ENCODE measurements around the gene CALML3.

DNA sequence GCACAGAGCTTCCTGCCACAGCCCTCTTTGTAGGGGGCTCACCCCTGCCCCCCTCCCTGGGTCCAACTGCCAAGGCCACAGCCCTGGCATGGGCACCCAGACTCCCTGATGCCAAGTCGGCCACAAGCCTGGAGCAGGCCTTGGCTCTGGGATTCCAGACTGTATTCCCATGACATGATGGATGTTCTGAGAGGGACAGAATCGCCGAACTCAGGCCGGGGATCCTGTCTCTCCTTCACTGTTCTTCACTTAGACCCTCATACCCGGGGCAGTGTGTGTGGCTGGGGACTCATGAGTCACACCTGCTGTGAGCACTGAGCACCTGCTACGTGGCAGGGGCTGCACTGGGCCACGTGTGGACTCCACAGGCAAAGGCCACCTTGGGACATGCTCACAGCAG is 33.3 kb upstream of the CALML3 start:
- TF ChIP-seq, protein P1, sequence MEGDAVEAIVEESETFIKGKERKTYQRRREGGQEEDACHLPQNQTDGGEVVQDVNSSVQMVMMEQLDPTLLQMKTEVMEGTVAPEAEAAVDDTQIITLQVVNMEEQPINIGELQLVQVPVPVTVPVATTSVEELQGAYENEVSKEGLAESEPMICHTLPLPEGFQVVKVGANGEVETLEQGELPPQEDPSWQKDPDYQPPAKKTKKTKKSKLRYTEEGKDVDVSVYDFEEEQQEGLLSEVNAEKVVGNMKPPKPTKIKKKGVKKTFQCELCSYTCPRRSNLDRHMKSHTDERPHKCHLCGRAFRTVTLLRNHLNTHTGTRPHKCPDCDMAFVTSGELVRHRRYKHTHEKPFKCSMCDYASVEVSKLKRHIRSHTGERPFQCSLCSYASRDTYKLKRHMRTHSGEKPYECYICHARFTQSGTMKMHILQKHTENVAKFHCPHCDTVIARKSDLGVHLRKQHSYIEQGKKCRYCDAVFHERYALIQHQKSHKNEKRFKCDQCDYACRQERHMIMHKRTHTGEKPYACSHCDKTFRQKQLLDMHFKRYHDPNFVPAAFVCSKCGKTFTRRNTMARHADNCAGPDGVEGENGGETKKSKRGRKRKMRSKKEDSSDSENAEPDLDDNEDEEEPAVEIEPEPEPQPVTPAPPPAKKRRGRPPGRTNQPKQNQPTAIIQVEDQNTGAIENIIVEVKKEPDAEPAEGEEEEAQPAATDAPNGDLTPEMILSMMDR (conservative IDR thresholded peaks at IDR 0.05; ENCODE audit: low read depth, low read length), result no peak
- TF ChIP-seq EZH2 (IDR thresholded peaks at IDR 0.05; ENCODE audit: borderline replicate concordance, low read depth, low read length, poor library complexity, severe bottlenecking), result no peak

Data from A673 (cell line).